GM19397 (cell line): ENCODE results near the gene UBE2E2.
A peak's percentile ranks its signal among the peaks of the same experiment; 100 is the strongest.

Experiments used
- ATAC-seq: cut with Tn5 transposase; IDR thresholded peaks from one replicate; pipeline ENCODE4 v1.9.1; 2021; ENCODE audit warnings: mild to moderate bottlenecking, moderate library complexity; ENCODE audit not compliant: unreplicated experiment

Gene UBE2E2

DNA sequence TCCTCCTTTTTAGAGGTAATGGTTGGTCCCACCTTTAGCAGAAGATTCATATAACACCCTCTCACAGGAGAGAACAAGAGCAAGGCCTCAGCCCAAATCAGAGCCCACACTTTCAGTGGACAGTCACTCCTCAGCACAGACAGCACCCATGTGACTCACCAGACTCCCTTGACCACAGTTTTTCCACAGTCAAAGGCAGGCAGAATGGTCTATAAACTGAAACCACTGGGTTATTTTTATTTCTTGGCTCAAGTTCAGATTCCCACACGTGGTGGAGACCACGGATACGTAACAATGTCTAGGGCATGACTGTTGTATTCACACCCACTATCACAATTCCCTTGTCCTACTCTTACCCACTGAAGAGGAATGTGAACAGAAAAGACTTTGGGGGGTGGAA lies 364.8 kb downstream of the UBE2E2 start:
- ATAC-seq: no peak

DNA sequence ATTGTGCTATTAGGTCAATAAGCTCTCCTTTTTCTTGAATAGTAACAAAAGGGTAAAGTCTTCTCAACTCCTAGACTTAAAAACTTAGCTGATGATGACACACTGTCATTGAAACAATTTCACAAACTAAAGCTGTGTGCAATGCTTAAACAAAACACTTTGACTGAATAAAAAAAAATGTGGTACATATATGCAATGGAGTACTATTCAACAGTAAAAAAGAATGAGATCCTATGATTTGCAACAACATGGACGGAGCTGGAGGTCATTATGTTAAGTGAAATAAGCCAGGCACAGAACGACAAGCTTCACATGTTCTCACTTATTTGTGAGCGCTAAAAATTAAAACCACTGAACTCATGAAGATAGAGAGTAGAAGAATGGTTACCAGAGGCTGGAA lies 370.7 kb downstream of the UBE2E2 start:
- ATAC-seq: no peak

DNA sequence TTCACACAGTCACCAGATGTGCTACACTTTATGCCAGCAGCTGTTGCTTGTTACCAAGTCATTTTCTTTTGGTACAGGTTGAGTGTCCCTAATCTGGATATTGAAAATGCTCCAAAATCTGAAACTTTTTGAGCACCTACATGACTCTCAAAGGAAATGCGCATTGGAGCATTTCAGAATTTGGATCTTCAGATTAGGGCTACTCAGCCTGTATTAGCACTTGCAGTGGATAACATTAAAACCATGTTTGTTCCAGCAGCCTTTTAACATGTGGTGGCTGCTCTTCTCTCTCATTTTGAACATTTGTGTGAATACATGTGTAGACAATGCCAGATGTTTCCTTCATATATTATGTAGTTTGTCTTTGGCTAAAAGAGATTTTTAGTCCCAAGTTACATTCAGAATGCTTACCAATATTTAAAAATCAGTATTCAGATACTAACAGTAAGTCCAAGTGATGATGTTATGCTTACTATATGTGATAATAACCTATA lies 371.7 kb downstream of the UBE2E2 start:
- no peak for ATAC-seq

DNA sequence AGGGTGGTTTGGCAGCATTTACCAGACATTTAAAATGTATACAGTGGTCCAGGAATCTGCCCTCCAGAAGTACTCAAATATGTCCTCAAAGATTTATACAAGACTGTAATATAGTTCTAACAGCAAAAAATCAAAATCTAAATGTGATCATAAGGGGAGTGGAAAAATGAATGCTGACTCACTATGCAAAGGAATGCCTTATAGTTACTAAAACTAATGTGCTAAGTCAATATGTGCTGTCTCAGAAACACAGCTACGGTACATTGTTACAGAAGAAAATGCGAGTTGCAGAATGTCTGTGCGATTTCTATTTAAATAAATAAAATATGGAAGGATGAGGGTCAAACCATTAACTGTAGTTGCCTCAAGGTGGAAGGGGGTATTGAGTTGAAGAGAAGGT lies 372.6 kb downstream of the UBE2E2 start:
- no peak for ATAC-seq

DNA sequence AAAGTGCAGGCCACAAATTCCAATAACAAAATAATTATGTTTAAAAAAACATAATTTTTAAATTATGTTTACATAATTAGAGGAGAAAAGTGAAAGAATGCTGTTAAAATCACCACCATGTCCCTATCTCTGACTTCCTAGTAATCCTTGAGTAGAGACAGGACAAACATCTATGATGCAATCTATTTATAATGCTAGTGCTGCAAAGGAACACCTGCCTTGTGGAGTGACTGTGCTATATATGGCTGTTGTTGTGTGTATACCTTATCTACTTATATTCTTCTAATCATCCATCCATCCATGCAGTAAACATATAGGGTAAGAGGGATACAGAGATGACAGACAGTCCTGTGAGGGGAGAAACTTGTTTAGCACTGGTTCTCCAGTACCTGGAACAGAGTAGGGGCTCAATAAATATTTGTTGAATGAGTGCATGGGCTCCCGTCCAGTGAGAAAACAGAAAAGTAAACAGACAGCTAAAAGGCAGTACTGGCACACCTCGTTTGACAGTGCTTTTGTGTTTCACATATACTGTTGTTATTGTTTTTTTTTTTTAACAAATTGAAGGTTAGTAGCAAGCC lies 373.3 kb downstream of the UBE2E2 start:
- no peak for ATAC-seq

DNA sequence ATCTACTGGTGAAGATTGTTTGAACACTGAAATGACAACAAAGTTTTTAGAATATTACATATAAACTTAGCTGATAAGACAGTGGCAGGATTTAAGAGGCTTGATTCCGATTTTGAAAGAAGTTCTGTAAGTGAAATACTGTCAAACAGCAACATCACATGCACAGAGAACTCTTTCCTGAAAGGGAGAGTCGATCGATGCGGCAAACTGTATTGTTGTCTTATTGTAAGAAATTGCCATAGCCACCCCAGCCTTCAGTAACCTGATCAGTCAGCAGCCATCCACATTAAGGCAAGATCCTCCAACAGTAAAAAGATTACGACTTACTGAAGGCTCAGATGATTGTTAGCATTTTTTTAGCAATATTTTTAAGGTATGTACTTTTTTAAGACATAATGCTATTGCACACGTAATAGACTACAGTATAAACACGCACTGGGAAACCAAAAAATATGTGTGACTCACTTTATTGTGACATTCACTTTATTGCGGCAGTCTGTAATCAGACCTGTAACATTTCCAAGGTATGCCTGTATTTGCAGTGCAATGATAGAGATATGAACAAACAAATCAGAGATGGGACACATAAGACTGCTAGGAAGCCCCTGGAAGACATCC lies 377.1 kb downstream of the UBE2E2 start:
- ATAC-seq: no peak

DNA sequence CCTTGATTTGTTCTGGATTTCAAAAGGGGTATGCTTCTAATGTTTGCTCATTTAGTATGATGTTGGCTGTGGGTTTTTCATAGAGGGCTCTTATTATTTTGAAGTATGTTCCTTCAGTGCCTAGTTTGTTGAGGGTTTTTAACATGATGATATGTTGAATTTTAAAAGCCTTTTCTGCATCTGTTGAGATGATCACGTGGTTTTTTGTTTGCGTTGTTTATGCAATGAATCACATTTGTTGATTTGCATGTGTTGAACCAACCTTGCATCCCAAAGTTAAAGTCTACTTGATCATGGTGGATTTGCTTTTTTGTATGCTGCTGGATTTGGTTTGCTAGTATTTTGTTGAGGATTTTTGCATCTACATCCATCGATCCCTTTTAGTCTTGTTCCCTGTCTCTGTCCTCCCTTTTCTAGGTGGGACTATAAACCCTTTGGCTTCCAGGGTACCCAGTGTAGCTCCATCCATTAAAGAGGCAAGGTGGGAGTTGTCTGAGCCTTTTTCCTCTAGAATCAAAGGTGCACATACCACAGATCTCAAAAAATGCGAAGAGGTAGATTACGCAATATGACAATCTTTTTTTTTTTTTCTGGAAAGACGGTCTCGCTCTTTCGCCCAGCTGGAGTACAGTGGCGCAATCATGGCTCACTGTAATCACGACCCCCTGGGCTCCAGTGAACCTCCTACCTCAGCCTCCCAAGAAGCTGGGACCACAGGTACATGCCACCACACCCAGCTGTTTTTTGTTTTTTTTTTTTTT lies 381.0 kb downstream of the UBE2E2 start:
- ATAC-seq: no peak

DNA sequence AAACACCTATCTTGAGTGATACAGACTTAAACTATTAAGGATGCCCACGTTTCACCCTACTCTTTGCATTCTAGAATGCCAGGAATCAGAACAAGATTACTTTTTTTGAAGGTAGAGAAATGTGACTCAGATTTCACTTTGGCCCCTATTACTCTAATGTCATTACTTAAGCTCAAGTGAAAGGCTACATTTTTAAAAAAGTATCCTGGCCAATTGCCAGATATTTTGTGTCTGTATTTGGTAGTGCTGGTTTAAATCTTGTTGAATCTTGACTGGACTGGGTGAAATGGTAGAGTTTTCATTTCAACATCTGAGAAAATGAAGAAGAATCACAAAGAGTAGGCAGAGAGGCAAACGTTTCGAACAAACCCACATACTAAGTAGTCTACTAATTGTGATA lies 384.4 kb downstream of the UBE2E2 start:
- ATAC-seq: no peak

DNA sequence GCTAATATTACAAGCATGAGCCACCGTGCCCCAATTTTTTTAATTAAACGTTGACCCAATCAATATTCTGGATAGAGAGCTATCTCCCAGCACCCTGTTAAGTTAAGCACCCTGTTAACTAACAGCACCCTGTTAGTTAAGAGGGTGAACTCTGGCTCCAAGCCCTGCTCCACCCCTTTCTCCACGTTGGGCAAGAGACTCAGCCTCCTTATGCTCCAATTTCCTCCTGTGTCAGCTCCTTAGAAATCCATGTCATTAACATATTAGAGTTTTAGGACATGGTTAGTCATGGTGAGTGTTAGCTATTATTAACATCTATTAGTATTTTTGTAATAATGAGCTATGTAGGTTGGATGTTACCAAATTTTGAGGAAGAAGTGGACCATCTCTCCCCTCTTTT lies 385.4 kb downstream of the UBE2E2 start:
- ATAC-seq: no peak

DNA sequence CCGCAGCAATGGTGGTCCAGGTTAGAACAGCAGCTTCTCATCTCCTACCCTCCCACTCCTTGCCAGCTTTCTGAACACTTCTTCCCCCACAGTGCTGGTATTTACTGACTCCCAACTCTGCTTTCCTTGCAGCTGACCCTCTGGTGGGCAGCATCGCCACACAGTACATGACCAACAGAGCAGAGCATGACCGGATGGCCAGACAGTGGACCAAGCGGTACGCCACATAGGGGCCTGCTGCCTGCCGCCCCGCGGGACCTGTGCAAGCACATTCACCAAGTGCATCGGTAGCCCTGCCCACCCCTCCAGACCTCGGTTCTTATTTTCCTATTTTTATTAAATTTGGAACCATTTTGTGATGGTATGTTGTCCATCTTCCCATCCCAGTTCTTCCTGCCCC lies 386.5 kb downstream of the UBE2E2 start:
- ATAC-seq: no peak

DNA sequence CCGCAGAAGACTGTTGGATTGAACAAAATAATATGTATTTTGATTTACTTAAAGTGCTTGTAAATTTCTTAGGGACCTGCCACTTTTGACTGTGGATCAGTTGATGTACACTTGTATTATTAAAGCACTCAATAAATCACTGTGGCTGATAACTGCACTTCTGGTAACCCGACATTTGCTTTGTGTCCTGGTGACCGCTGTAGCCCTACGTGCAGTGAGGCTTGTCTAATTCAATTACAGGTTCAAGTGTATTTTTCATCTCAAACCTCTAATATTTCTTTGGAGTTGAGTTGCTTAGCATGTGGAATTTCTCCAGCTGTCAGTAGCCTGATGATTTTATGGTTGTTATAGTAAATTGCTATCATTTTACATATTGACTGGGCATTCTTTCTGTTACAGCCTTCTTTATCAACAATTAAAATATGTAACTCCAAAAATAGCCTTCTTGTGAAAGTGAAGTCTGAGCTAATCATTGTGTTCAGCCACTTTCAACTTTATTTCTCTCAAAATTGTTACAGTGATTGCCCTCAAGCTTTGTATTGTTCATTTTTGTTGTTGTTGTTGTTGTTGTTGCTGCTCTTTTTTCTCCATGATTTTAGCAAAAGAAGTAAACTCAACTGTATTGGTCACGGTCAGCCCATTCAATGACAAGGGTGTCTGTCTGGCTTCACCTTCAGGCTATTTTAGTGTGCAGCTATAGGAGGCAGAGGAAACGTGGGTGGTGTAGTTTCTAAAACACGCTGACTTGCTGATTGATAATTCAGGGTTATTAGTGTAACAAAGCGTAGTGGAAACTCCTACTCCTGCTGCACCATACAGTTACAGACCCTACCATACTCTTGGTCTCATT lies 387.5 kb downstream of the UBE2E2 start:
- ATAC-seq: peak; percentile 55

DNA sequence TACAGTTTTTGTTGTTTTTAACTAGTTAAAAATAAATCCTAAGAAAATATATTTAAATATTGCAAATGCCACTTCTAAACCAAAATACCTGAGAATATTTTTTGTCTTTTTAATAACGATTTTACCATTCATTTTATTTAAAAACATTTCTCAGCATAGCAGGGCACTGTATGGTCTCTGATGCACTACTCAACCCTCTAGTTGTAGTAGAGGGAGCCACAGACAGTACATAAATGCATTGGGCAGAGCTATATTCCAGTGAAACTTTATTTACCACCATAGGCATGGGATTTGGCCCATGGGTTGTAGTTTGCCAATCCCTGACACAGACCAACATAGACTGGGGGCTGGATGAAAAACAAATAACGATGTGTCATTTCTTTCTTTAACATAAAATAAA lies 388.2 kb downstream of the UBE2E2 start:
- no peak for ATAC-seq

DNA sequence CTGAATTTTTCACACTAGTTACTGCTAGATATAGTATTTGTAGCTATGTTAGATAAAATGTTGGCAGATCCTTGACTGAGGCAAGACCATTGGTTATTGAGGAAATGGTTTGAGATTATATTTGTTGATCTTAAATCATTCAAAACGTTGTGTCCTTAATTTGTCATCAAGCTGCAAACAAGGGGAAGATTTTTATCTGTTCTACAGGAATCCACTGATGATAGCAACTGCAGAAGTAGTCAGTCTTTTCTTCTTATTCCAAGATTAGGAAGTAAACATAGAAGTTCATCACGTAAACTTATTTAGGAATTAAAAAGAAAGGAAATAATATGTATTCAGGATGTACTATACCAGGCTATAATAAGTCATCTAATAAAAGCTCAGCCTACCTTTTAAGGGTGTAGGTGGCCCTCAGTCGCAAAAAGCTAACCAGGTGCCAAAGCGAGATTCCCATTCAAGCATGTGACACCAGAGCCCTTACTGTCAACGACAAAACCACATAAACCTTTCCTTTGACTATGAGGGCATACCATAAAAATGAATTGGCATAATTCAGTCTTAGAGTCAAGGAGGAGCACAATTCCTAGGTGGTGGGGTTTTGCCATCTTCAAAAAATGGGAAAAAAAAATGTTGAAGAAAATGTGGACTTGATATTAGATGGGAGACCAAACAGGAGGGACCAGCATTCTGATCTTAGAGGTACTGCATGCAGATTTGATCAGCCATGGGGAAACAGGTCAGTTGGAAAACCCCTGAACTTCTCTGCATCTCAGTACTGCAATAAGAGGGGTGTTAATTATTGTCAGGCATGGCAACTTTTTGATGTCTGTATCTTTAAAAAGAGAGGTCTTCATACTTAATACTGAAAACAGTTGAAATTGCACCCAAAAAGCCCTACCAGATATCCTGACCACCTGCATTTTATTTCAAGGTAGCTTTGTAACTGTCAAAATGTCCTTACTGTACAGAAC lies 390.1 kb downstream of the UBE2E2 start:
- peak; percentile 72 for ATAC-seq

DNA sequence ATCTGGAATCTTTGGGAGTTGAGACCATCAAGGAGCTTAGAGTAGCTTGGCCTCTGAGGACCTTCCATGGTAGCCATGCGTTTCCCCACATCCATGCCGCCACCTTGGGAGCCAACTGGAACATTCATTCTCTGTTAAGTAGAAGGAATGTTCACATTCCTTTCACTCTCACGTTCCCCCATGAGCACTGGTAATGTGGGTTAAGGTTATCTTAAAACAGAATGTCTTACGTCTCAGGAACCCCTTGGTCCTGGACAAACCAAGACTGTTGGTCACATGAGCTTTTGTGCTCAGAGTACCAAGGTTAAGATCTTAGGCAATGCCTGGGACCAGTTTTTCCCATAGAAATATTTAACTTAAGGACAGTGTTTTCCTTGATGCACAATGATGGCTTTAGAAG lies 390.9 kb downstream of the UBE2E2 start:
- ATAC-seq: no peak

DNA sequence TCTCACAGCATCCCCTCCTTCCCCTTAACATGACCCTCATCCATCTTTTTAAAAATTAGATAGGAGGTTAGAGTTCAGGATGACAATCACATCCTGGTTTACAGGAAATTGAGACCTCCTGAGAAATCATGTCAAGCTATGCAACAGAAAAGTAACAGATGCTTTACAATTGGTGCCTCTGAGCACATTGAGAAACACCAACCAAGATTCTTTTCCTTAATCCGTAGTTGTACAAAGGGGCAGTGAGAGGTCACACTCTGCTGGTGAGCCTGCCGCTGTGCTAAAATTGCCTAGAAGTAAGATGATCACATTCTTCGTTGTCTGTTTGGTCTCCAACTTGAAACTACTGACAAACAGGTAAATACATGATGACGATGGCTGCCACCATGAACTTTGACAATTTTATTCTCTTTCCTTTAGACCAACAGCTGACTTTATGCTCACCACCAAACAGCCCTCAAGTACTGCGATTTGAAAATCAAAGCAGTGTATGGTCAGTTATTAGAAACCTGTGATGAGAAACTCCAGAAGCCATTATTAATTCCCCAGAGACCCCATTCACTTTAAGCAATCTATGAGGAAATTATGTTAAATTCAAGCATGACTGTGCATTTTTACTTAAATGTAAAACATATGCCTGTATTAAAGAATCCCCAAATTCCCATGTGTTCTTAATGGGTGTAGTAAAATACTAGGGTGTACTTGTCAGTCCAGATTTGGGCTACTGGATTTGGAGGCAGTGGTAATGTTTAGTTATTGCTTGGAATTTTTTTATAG lies 392.0 kb downstream of the UBE2E2 start:
- ATAC-seq: no peak

DNA sequence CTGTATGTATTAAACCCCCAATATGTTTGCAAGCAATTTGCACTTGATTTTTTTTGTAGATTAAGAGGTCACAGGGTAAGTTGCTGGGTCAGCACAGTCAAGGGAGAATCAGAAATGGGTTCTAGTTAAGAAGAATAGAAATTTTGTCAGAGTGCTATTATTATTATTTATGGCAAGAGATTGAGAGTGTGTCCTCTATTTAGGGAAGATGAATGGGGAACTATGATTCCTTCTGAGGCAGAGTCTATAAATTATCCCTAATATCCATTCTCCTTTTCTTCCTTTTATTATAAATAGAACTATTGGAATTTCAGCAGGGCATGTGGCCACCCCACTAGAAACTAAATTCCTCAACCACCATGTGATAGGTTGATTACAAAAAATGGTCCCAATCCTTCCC lies 392.7 kb downstream of the UBE2E2 start:
- no peak for ATAC-seq

DNA sequence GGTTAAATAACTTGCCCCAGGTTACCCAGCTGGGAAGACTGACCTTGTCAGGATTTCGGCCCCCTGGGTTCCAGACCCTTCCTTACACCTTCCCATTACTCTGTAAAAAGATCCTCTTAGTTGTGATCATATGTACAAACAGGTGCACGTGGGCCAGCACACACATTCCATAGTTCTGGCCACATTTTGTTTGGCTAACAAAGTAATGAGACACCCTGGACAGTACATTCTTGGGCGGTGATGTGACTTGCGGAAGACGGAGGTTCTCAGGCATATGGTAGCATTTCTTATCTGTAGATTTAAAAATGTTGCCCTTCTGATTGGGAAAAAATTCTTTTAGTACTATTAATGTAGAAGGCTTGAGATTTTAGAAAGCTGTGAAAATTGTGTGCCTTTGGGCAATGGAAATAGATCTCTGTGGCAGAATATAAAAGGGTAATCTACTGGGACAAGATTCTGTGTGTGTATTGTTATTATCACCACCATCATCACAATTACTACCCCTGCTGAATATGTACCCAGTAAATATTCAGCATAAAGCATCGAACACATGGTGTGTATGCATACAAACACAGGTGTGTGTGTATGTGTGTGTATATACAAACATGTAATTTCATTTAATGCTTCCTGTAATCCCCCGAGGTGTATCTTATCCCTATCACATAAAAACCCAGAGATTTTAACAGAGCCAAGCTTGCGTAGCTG lies 397.2 kb downstream of the UBE2E2 start:
- ATAC-seq: no peak

DNA sequence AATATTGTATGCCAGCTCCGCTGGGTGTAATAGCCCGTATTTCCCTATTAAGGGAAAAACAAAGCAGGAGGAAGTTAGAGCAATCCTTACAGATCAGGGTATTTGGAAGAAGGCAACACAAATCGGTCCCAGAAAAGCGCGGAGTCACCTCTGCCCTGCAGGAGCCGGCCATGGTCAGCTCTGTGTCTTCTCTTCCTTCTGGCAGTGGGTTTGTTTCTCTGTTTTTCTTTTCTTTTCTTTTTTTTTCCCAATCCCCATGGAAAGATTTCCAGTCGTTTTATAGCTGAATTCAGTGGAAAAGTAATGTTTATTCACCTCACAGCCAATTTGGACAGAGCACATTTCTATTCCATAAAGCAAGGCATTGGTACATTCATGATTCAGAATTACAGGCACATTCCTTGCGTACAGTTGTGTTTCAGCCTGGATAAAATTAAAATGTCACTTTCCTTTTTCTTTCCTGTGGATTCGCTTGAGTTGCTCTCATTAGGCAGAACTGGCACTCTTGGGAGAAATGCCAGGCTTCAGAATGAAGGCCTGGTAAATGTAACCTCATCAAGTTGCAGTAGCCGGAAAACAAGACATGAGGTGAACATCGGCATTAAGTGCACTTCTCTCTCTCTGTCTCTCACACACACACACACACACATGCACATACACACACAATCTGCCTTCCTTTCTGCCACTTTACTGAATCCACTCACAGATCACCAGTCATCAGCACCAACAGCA lies 398.1 kb downstream of the UBE2E2 start:
- no peak for ATAC-seq
